ENCODE results near the gene TMEM205. TPM values are rescaled to one million over a fixed set of nuclear protein-coding genes. Genes with fewer than 3 reads are reported as not detected.

Gene TMEM205
- total and polyA plus RNA-seq, 10 of the 15 experiments (the other 5 are each of a cell fraction or from before 2014, with no cell fraction given), result 27.8 to 144 (median 88.3) TPM

DNA sequence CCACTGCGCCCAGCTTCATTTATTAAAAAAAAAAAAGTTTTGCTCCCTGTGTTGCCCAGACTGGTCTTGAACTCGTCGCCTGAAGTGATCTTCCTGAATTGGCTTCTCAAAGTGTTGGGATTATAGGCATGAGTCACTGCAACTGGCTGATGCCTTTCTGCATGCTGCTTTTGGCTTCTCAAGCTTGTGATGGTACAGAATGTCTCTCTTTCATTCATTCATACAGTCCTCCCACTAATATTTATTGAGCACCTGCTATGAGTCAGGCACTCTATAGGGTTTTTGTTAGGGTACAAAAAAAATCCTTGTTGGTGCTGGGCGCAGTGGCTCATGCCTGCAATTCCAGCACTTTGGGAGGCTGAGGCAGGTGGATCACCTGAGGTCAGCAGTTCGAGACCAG, 41.1 kb downstream of the TMEM205 start:
- FAIRE-seq (no peak), DNase-seq (ENCODE audit: low read depth, low spot score) (no peak), ATAC-seq (no peak)
- Histone ChIP-seq H3K9ac (ENCODE audit: control insufficient read depth, insufficient read depth, low read length) (no peak overlapping the region), H3K27me3 (replicated peaks in 1 of 2; ENCODE audit: control insufficient read depth in 2 of 2, insufficient read depth in 2 of 2, low read length in 1 of 2) (no peaks in the 10 kb centered on the region), H3K27ac (ENCODE audit: control insufficient read depth, insufficient read depth) (no peak overlapping the region), H3K36me3 (ENCODE audit: control insufficient read depth in 2 of 2, insufficient read depth in 2 of 2, low read length in 1 of 2) (no peaks in the 10 kb centered on the region), H3K4me1 (ENCODE audit: control insufficient read depth, insufficient read depth, low read length) (no peaks in the 10 kb centered on the region), H3K79me2 (ENCODE audit: control insufficient read depth, insufficient read depth, low read length) (no peaks in the 10 kb centered on the region), H4K20me1 (ENCODE audit: control insufficient read depth, insufficient read depth) (no peaks in the 10 kb centered on the region), H3K4me2 (ENCODE audit: control insufficient read depth, insufficient read depth) (no peak overlapping the region), H3K9me3 (replicated peaks; ENCODE audit: control insufficient read depth, insufficient read depth, low read length) (no peaks in the 10 kb centered on the region), H2AFZ (ENCODE audit: control insufficient read depth, low read depth, low read length) (no peak overlapping the region), H3K4me3 (no peak overlapping the region)
- ChIA-PET POLR2A (no interaction called here), RAD21 (ENCODE audit: unreplicated experiment) (no interaction called here), SMC1A (ENCODE audit: uncharacterized antibody, unreplicated experiment) (no interaction called here), CTCF (interaction anchor here (1.0 to 1.3 kb wide), 2 partner anchors 8 to 11 kb away, joined by 3 to 4 read pairs; no protein-coding TSS in a partner anchor)
- TF ChIP-seq ZNF207 (IDR thresholded peaks at IDR 0.05; ENCODE audit: borderline replicate concordance) (no peak), ASH2L (IDR thresholded peaks at IDR 0.05; ENCODE audit: borderline replicate concordance, low read depth) (no peak), CHD1 (IDR thresholded peaks at IDR 0.05; ENCODE audit: low read depth, low read length) (no peak), NFYA (IDR thresholded peaks at IDR 0.05; ENCODE audit: borderline replicate concordance, low read depth, low read length) (no peak), KLF5 (IDR thresholded peaks at IDR 0.05; ENCODE audit: partially characterized antibody) (no peak), SREBF1 (IDR thresholded peaks at IDR 0.05; ENCODE audit: low read length) (no peak), PAX5 (IDR thresholded peaks at IDR 0.05; ENCODE audit: borderline replicate concordance, low read depth, low read length) (no peak), YBX1 (IDR thresholded peaks at IDR 0.05) (no peak), ZNF24 (IDR thresholded peaks at IDR 0.05) (no peak)
- intact Hi-C loops (cut with micrococcal nuclease; ENCODE audit: unreplicated experiment), result no loop called here
- in situ Hi-C loops (cut with MboI), result no loop called here
- BruUV-seq (replicated peaks), result no TSS peak
- 68% methylated on average over 5 of the region's 5 CpGs for WGBS (ENCODE audit: insufficient coverage, insufficient replicate concordance, low lambda C conversion rate, missing lambda C conversion rate)

DNA sequence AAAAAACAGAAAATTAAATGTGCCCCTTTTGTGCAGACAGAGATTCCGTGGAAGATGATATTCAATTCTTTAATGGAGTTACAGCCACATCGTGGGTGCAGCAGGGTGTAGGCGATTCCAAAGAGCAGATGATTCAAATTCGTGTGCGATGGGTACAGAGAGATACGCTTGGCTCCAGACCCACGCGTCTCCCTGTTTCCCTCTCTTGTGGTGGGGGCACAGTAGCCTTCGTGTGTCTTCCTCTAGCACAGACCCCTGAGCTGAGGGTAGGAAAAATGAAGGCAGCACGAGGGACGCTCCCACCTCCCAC, 45.3 kb downstream of the TMEM205 start:
- ATAC-seq (no peak), DNase-seq (ENCODE audit: low read depth, low spot score) (no peak), FAIRE-seq (no peak)
- H3K27me3 ChIP-seq (replicated peaks in 1 of 2; ENCODE audit: control insufficient read depth in 2 of 2, insufficient read depth in 2 of 2, low read length in 1 of 2), result no peaks in the 10 kb centered on the region
- H3K9ac ChIP-seq (ENCODE audit: control insufficient read depth, insufficient read depth, low read length), result no peak overlapping the region
- no peaks in the 10 kb centered on the region for H3K4me1 ChIP-seq (ENCODE audit: control insufficient read depth, insufficient read depth, low read length)
- BruUV-seq (replicated peaks), result no TSS peak
- no peak overlapping the region for H3K4me2 ChIP-seq (ENCODE audit: control insufficient read depth, insufficient read depth)
- ChIA-PET CTCF (no interaction called here), SMC1A (ENCODE audit: uncharacterized antibody, unreplicated experiment) (no interaction called here), RAD21 (ENCODE audit: unreplicated experiment) (interaction anchor here (0.7 kb wide), 1 partner anchor 98 kb away, joined by 3 read pairs; no protein-coding TSS in a partner anchor), POLR2A (no interaction called here)
- H3K36me3 ChIP-seq (ENCODE audit: control insufficient read depth in 2 of 2, insufficient read depth in 2 of 2, low read length in 1 of 2), result no peaks in the 10 kb centered on the region
- H3K27ac ChIP-seq (ENCODE audit: control insufficient read depth, insufficient read depth), result no peak overlapping the region
- intact Hi-C loops (cut with micrococcal nuclease; ENCODE audit: unreplicated experiment), result no loop called here
- no peaks in the 10 kb centered on the region for H4K20me1 ChIP-seq (ENCODE audit: control insufficient read depth, insufficient read depth)
- H3K79me2 ChIP-seq (ENCODE audit: control insufficient read depth, insufficient read depth, low read length), result no peaks in the 10 kb centered on the region
- 49% methylated on average over 11 of the region's 11 CpGs for WGBS (ENCODE audit: insufficient coverage, insufficient replicate concordance, low lambda C conversion rate, missing lambda C conversion rate)
- no peak overlapping the region for H2AFZ ChIP-seq (ENCODE audit: control insufficient read depth, low read depth, low read length)
- no peak overlapping the region for H3K4me3 ChIP-seq
- no peaks in the 10 kb centered on the region for H3K9me3 ChIP-seq (replicated peaks; ENCODE audit: control insufficient read depth, insufficient read depth, low read length)
- in situ Hi-C loops (cut with MboI), result no loop called here
- no peak for TF ChIP-seq SUZ12 (IDR thresholded peaks at IDR 0.05; ENCODE audit: unreplicated experiment)
- TF ChIP-seq SMAD5 (IDR thresholded peaks at IDR 0.05; ENCODE audit: low read depth), result no peak
- TF ChIP-seq MEF2A (IDR thresholded peaks at IDR 0.05; ENCODE audit: insufficient read depth, low read depth, low read length), result no peak
- TF ChIP-seq BRCA1 (IDR thresholded peaks at IDR 0.05; ENCODE audit: low read depth, low read length), result no peak
- TF ChIP-seq CBX5 (IDR thresholded peaks at IDR 0.05; ENCODE audit: low read depth), result no peak
- TF ChIP-seq SIX5 (IDR thresholded peaks at IDR 0.05; ENCODE audit: low read depth, low read length, severe bottlenecking), result no peak
- no peak for TF ChIP-seq CHD4 (IDR thresholded peaks at IDR 0.05)
- TF ChIP-seq SUPT20H (IDR thresholded peaks at IDR 0.05; ENCODE audit: borderline replicate concordance, control insufficient read depth, low read depth, low read length), result no peak
- TF ChIP-seq RUNX3 (IDR thresholded peaks at IDR 0.05; ENCODE audit: low read length), result no peak
- no peak for TF ChIP-seq E4F1 (IDR thresholded peaks at IDR 0.05; ENCODE audit: borderline replicate concordance, partially characterized antibody)
